NCI-H345 (cell line): ENCODE data around the gene PPP3CB.

ENCODE experiments used
- DNase-seq: peaks from one replicate; lab custom pipeline; 2025; lab: John Stamatoyannopoulos, UW

Gene PPP3CB

DNA sequence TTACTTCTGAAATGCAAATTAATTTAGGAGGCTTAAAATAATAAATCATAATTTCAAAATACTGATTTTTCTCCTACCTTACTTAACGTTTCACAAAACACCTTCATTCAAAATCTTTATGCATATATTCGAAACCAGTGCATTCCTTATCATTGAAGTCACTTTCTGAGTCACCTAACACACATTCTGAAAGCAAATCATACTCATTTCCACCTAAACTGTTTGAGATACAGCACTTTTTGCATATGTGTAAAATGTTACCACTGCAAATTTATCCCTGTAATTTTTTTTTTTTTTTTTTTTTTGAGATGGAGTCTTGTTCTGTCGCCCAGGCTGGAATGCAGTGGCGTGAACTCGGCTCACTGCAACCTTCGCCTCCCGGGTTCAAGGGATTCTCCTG is 15.7 kb downstream of the PPP3CB start:
- DNase-seq = no peak

DNA sequence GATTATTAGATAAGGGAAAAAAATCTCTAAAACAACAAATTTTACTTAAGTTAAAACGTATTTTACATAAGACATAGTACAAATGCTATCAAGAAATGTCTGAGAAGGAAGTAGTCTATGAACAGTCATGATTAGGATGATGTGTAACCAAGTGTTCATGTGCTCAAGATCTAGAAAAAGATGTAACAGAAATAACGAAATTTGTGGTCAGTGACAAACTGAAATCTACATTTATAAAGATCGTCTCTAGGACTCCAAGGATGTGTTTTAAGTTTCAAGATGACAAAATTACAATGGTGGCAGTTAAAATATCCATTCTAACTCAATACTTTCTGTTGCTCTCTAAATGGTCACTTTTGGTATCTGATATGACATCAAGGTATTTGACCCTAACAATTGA is 17.2 kb downstream of the PPP3CB start:
- DNase-seq = no peak

DNA sequence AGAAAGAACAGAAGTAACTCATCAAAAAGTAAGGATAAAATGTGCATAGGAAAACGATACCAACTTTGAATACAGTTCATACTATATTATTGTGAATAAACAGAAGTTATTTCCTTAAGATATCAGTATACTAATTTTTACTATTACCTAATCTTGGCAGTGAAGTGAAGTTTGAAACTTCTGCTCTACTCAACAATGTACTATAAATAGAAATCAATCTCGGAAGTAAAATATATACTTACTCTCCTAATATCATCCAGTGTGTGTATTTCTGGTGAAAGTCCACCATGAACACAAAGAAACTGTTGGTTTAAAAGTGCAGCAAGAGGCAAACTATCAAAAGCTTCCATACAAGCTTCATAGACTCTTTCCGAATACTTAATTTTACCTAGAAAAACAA is 24.6 kb downstream of the PPP3CB start:
- DNase-seq = no peak

DNA sequence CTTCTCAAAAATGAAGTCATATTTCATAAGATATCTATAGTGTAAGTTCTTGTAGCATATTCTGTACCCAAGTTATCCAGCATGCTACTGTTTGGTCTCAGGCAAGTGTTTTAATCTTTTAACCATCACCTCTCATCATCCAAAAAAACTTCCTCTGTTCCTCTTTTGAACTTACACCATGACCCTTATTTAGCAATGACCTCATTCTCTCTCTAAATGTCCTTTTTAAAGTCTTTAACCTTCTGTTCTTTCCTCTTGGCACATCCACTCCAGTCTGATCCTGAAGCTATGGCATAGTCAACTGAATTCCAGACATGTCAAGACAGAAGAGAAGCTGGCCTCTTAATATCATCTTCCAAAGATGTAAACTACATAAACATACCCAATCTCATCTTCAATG is 26.2 kb downstream of the PPP3CB start:
- DNase-seq = no peak

DNA sequence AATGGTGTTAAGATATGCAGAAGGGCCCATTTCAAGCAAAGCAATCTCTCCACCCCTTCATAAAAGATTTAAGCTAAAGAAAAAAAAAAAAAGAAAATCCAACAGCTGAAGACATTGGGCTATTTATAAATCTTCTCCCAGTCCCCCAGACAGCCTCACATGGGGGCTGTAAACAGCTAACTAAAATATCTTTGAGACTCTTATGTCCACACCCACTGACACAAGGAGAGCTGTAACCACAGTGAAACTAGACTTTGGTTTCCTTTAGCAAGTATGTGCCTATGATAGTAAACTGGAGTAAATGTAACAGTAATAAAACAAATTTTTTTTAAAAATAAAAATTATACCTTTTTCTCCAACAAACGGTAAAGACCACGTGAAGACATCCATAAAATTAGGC is 28.6 kb downstream of the PPP3CB start:
- DNase-seq = no peak

DNA sequence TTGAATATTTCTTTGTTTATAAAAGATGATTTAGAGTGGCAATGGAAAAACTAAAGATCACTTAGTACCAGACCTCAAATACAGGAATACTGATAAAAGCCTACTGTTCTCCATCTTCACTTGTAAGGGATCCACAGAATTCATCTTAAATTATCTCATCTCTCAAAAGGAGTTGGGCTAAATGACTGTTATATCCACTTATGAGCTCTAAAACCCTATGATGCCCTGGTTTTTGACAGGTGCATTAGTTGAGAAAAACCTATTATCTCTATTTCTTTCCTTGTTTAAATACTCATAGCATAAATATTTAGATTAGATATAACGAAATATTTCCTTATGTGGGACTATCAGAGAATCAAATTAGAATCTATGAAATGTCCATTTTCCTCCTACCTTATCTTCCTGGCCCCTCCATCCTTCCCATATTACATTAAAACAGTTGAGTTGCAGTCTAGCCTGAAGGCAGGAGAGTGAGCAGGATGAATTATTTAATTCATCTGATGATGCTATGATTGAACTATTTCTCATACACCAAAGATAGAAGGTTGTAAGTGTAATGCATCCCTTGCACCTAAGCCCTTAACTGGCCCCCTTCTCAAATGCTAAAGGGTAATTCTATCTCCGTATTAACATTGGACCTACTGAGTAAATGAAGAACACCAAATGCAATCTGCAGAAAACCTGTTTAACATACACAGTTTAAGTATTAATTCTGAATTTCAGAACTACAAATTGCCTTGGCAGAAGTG is 29.7 kb downstream of the PPP3CB start:
- DNase-seq = no peak

DNA sequence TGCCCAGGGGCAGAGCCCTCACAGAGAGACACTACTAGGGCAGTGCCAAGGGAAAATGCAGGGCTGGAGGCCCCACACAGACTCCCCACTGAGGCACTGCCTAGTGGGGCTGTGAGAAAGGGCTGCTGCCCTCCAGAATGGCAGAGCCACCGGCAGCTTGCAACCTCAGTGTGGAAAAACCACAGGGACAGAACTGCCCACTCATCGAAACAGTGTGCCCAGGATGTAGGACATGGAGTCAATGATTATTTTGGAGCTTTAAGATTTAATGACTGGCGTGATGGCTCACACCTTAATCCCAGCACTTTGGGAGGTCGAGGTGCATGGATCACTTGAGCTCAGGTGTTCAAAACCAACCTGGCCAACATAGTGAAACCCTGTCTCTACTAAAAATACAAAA is 34.9 kb downstream of the PPP3CB start:
- DNase-seq = no peak

DNA sequence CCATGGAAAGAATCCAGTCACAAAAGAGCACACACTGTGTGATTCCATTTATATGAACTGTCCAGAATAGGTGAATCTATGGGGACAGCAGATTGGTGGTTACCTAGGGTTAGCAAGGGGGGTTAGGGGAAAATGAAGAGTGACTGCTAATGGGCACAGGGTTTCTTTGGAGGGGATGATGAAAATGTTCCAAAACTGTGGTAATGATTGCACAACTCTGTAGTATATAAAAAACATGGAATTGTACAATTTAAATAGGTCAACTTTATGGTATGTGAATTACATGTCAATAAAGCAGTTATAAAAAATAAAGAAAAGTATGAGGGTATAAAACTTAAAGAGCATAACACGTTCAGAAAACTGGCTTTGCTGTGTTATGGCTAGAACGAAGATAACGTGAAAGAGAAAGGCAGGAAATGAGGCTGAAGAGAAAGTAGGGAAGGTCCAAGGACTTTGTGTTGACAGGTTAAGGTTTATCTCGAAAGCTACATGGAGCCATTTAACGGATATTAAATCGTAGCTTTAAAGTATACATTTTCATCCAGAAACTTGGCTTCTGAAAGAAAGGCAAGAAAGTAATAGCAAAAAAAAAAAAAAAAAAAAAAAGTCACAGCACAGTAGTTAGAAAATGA is 36.0 kb downstream of the PPP3CB start:
- DNase-seq = no peak

DNA sequence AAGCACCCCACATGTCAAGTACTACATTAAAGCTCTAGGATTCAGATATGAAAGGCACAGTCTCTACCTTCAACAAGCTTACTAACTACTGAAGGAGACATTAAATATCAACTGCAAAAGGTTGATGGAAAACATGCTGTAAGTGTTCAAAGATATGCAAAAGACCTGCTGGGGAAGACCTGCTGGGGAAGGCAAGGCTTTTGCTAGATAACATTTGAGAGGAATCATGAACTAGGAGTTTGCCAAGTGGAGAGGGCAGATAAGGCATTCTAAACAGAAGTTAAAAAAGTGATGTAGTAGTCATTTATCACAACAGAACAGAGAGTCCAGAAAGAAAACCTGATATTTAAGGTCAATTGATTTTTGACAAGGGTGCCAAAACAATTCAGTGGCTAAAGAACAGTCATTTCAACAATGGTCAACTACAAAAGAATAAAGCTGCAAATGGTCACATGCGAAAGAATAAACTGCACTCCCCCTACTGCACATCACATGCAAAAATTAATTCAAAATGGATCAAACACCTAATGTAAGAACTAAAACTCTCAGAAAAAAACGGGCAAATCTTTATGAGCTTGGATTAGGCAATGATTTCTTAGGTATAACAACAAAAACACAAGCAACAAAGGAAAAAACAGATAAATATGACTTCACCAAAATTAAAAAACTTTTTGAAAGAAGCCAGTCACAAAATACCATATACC is 39.5 kb downstream of the PPP3CB start:
- no peak for DNase-seq

DNA sequence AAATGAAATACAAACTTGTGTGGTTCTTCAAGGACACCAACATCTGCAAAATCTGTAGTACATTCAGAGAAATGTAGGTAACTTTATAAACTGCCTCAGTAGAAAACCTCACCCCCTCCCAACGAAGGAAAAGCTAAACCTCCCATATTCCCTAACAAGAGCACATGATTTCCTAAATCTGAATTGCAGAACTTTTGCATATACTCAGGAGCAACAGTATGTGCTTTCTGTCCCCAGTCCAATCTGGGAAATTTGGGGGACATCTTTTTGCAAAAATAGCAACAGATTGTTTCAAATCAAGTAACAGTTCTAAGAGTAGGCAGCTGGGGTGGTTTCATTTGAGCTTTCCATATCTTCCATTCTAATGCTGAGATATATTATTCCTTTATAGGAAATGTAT is 46.7 kb downstream of the PPP3CB start:
- DNase-seq = no peak

DNA sequence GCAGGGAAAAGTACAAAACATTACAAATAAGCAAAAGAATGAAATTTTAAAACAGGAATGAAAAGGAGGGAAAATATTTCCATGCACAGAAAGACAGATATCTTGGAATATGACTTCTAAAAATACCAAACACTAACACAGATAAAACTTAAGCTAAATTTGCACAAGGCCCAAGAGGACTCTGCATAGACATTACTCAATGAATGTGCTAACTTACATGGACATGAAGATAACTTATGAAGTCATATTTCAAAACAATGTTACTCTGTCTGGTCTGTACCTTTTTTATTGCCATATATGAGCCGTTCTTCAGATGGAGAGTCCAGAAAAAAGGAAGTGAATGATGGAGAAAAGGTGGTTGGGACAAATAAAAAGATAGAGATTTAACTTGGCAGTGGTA is 47.4 kb downstream of the PPP3CB start:
- no peak for DNase-seq

DNA sequence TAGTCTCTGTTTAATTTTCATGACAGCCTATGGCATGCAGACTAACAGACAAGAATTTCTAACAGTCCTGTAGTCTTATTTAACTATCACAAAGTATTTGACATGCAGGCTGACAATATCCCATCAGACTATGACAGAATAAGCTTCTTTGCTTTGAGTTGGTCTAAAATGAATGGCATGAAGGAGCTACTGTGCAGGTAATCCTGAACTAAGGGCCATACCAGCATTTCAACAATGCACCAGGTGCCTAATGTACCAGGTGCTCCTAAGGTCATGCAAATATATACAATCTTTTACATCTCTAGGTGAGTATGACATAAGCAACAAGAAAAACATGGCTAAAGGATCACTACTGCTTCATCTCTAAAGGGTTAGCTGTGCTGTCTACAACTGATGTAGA is 48.9 kb downstream of the PPP3CB start:
- no peak for DNase-seq

DNA sequence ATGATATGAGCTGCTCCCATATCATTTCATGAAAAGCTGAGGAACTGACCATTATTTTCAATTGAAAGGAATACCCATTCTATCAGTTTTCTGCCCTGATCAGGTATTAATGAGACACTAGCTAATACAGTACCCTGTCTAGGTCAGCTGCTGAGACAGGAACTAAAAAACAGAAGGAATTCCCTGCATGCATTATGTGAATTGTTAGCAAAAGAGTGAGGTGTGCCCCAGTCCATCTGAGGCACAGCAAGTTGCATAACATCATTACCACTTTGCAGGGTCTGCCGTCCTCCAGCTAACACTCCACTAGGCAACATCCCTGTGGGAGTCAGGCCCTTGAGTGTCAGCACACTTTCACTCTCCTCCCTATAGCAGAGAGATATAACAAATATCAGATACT is 51.4 kb downstream of the PPP3CB start:
- no peak for DNase-seq

DNA sequence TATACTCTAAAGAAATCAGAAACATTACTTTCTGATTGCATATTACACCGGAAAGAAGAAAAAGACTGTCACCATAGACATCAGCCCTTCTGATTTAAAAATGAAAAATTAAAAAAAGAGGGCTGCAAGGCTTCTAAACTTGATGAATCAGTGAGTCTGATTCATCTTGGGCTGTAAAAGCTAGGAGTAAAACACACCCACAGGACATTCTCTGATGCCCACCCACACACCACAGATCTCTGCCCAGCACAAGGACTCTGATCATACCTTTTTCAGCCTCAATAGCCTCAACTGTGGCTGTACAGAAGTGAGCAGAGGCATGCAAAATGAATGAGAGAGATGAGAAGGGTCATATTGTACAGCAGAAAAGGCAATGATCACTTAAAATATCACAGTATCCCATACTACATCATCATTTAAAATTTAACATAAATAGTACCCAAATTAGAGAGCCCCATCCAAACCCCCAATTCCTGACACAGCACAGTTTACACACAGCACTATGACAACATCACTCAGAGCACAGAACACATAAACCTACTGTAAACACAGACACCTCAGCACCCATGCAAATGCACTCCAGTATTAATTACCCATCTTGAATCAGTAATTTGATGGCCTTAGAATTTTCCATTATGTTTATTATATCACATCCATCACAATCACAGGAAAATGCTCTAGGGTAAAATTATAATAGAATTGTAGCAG is 56.1 kb downstream of the PPP3CB start:
- no peak for DNase-seq

DNA sequence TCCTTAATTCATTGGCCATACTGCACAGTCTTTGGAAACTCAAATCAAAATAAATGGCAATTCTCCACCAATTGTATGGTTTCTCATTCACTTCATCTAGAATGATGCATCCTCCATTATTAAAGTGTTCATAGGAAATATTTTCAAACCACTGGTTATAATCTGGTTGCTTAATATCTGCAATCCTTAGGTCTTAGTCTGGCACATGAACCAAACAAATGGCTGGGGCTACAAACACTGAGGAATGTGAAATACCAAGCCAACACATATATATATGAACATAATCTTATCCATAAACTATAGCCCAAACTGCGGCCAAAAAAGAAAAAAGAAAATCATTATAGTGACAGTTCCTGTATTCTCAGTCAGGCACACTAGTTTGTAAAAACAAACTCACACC is 56.8 kb downstream of the PPP3CB start:
- DNase-seq = no peak

DNA sequence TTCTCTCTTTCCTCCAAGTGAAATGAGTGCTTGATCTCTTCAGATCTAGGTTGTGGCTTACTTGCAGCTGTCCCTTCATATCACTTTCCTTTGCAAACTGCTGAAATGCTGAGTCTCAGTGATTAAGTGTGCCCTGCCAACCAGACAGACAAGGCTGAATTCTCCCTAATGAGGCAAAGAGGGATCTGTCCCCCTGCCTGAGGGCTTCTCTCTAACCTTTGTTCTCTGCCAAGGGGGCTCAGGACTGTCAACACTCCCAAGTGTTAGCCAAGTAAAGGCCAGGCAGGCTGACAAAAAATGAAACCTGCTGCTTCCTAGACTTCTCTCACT is 62.3 kb downstream of the PPP3CB start, which contains the start of gene MSS51:
Gene MSS51 (minus strand): TSS at position 24 of the 330 bp plus-strand sequence. CDS start 5,277 bp downstream, outside the sequence.
- no peak for DNase-seq

DNA sequence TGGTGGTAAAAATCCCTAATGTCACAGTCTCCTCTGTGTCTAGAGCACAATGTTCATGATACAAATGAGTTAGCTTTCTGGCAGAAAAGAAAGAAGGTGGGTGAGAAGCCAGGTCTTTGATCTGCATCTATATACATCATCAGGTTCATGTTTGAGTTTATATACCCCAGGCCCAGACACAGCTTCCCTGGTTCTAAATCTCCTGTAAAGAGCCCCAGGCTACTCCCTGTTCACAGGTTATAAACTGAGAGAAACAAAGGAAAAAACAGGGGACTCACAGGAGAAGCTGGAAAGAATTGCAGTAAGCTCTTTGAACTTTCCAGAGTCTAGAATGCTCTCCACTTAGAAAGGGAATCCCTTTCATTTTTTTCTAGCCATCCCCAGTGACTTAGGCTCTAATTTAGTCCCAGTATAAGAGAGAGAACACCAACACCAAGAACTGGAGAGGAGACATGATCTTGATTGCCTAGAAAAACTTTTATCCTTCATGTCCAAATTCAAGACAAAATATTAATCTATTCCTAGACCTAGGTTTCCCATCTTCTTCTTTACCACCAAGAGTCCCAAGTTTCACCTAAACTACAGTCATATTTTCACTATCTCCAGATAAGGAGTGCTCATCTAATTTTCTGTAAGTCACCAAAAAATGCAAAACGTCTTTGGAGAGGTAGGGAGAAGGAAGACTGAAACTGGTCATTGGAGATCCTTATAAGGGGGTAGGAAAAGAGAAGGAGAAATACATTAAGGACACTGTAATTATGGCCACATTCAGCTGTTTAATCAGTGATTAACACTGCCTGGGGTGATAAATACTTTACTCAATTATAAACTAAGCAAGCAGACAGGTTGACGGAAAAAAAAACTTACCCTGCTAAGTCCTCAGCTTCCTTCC is 62.9 kb downstream of the PPP3CB start:
- no peak for DNase-seq

DNA sequence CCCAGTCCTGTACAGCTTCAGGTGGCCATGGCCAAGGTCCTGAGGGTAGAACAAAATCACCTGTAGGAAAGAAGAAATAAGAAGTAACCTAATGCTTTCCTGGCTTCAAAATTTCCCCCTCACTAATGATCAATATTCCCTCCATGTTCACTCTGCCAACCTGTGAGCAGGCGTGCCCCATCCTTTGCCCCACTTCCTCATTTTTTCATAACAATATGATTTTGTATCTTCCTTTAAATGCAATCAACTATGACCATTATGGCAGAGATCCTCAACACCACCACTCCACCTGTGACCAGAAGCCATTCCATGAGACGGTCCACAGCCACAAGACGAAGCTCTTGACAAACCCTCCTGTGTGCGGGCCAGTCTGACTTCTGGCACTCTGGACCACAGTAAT is 69.5 kb downstream of the PPP3CB start:
- no peak for DNase-seq

DNA sequence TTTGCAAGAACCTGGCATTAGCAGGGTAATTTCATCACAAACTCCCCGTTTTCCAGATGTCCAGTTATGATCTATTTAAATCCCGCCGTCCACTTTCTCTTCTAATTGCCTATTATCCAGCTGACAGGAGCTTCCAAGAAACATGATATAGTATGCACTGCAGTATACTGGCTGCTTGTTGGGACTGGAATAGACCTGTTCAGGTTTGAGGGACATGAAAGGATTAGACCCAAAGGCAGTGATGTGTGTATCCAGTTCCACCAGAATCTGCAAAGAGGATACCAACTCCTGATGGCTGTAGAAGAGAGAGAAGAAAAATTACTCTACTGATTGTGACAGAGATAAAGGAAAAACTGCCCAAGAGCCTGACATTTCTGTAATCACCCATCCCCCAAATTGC is 71.3 kb downstream of the PPP3CB start:
- no peak for DNase-seq

DNA sequence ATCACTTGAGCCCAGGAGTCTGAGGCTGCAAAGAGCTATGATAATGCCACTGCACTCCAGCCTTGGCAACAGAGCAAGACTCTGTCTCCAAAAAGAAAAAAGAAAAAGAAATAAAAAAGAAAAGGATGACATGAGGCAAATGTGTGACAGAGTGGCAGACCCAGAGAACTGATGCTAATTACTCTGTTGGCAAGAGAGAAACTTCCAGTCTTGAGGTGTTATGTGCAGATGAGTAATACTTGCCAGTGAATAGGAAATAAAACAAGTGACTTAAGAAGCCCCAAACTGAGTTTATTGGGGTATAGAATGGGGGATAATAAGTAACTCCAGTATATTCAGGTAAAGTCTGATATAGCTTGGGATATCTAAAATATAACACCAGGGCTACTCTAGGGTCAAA is 72.5 kb downstream of the PPP3CB start:
- DNase-seq = no peak

DNA sequence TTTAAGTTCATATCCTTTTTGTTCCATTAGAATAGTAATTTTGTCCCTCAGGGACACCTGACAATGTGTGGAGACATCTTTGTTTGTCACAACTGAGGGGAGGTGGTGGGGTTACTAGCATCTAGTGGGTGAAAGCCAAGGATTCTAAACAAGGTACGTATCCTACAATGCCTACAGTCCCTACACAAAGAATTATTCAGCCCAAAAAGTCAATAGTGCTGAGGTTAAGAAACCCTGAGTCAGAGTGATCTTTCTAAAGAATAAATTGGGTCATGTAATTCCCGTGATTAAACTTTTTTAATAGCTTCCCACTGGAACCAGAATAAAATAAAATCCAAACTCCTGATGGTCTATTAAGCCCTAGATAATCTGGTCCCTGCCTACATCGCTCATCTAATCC is 79.3 kb downstream of the PPP3CB start:
- DNase-seq = no peak
